Dedifferentiated amniotic fluid mesenchymal stem cell (primary cell): Measurements from ENCODE around the gene ITGA1.
"Not testable (repeated sequence)": the region's sequence is repeated elsewhere in the genome, so short reads cannot be mapped to it uniquely, and the experiment has no call there.

ENCODE experiments used
- DNase-seq: peaks from one replicate; pipeline ENCODE4 v3.0.0-alpha.2; 2016; ENCODE audit errors: extremely low spot score

Gene ITGA1

DNA sequence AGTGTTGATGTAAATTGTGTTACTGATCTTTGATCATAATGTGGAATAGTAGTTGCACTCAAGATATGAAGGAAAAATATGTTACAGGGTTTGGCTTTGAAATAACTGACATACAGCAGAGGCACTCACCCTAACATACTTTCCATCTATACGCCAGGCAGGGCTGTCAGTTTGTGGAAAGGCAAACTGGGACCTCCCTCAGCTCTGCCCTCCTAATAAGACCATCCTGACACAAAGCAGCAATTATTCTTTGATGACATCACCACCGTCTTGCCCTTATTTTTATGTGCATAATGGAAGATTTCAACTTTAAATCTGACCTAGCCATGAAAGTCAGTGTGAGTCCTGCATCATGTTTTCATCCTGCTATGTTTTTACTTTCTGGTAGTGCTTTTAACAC lies 42.9 kb downstream of the ITGA1 start:
- no peak for DNase-seq

DNA sequence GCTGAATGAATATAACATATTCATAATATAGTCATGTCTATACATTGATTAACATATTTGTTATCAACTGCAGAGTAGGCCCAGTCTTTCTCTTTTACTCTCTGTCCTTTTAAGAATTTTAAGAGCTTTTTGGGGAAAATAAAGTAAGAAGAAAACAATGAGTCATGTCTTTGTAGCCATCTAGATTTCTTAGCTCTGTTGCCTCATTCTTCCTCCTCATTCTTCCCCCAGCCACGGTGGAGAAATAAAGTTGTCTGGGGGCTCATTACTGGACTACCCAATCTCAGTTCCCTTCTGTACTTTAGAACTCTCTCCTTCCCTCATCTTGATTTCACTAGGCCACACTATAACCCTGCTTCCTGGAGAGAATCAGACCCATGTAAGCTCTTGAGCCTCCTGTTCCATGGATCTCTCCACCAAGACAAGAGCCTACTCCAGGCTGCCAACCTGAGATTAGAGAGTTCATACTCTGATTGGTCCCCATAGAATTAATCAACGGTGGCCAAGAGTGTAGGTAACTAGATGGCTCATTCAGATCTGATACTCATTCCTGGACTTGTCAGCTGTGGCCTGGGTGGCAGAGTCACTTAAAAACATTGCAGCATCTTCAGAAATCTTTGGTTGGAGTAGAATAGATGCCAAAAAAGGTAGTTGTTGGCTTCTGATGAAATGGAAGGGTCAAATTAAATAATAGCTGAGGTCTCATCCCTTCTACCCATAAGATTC lies 44.2 kb downstream of the ITGA1 start:
- DNase-seq: no peak

DNA sequence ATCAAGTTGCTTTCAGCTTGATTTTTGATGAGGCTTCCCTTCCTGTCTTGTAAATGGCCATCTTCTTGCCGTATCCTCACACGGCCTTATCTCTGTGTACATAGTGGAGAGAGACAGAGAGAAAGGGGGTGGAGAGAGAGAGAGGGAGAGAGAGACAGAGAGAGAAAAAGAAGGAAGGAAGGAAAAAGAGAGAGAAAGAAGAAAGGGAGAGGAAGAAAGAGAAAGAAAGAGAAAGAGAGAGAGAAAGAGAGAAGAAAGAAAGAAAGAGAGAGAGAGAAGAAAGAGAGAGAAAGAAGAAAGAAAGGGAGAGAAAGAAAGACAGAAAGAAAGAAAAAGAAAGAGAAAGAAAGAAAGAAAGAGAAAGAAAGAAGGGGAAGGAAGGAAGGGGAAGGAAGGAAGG lies 46.6 kb downstream of the ITGA1 start:
- DNase-seq: no peak

DNA sequence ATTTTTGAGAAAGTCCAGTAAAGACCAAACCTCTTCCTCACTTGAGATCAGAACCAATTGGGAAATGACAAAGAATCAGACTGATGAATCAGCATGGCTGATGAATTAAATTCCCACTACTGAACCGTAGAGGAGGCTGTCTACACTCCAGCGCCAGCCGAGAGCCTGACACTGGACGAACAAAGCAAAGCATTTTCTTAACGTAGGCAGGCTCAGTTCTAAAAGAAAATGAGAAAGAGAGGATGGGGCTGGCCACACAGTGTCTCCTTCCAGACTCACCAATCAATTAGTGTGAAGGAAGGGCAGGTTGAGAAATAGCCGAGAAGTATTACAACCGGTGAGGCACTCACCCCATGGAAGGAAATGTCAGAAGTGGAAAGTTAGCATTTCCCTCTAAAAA lies 49.4 kb downstream of the ITGA1 start:
- DNase-seq: no peak

DNA sequence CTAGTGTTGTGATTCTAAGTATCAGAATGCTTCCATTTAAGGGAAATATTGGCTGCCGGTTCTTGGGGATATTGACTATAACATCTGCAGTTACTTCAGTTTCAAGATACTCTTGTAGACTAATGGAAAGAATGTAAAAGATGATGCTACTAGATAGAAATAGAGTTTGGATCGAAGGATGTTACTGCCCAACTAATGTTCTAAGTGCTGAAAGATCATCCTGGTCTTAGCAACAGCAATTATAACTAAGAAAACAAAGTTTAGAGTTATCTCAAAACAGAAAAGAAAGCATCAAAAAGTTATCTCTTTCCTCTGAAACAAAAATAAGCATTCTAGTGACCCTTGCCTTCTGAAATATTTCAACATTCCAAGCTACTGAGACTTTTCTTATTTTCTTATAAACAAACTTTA lies 49.9 kb downstream of the ITGA1 start:
- no peak for DNase-seq

DNA sequence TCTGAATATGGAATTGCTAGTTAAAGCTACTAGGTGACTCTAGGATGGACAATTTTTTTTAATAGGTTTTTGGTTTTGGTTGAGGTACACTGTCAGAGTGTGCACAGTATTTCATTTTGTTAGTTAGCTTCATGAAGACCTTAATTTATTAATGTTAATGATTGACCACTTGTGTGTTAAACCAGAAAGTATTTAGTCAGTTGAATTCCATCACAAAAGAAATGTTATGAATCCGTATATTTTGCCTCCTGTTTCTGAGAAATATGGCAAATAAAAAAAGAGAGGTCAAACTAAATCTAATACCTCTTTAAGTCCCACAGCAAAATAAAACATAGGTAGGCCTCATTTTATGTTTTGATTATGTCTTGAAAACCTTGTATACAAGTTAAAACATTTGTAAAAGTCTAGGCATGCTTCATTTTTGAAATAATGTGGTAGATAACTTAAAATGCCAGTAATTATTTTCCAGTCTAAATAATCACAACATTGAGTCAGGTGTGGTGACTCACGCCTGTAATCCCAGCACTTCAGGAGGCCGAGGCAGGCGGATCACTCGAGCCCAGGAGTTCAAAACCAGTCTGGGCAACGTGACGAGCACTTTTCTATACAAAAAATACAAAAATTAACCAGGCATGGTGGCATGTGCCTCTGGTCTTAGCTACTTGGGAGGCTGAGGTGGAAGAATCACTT lies 50.8 kb downstream of the ITGA1 start:
- no peak for DNase-seq

DNA sequence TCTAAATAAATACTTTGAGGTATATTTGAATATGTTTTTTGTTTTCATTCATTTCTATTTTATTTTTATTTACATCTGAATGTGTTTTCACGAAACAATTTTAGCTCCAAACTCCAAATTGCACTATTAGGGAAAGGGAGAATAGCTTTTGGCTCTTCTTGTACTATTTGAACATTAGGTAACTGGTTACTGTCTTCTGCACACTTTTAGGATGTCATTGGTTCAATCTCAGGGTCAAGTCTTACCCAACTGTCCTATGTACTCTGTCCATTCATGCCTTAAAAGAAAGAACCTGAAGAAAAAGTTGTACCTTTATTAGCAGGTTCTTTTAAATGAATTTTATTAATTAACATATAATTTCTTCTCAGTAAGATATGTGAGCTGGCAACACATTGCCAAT lies 51.6 kb downstream of the ITGA1 start:
- DNase-seq: no peak

DNA sequence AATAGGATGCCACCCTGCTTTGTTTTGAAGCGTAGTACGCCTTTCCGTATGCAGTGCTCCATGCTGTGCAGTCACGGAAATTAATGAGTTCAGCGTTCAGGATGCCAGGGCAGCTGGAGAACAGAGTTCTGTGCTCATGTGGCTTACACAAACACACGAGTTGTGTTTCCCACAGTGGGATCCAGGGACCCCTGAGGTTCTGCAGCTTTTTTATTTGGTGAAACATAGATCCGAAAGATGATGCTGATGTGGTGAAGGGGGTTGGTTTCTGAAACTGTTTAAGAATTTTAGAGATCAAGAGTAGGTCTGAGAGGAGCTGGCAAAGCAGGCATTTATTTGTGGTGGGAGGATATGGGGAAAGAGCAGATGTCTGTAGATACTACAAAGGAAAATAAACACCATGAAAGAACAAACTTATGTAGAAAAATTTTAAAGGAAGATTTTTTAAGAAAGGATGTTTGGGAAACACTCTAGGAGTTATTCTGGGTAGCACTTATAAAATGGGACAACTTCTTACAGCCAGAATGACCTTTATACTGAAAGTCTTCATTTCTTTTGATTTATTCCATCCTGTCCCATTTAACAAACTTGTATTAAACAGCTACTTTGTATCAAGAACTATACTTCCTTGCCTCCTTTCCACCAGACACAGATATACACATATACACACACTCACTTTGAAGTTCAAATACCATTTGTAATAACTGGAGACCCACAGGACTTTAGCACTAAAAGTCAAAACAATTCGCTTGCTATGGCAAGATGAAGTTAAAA lies 52.7 kb downstream of the ITGA1 start:
- peak; percentile 44 for DNase-seq

DNA sequence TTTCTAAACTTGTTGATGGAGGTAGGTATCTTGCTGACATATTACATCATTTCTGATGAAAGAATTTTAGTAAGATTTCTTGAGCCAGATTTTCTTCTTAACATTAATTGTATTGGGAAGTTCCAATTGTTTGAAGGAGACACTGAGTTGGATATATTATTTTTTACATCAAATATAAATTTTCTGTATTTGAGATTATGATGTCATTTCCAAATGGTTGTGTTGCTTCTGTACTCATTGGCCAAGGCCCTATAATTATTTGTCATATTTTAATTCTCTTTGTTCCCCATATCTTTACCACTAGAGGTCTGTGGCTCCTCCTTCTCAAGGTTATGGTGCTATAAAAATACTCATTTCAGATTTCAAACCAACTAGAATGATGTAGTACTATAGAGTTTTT lies 53.4 kb downstream of the ITGA1 start:
- DNase-seq: peak; percentile 43

DNA sequence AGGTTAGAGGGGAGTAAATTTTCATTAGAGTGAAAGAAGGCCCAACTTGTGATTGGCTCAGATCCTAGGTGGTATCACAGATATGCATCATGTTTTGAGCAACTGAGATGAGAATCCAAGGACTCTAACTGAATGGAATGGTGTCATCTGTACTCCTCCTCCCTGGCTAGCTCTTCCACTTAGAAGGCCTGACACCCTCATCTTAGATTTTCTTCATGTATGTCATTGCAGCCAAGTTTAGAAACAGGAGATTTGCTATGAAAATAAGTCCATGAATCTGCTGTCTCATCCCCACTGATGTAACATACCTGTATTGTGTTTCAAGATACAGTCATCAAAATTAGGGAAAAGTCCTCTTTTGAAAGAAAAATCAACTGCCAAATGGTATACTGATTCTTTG lies 54.4 kb downstream of the ITGA1 start:
- no peak for DNase-seq

DNA sequence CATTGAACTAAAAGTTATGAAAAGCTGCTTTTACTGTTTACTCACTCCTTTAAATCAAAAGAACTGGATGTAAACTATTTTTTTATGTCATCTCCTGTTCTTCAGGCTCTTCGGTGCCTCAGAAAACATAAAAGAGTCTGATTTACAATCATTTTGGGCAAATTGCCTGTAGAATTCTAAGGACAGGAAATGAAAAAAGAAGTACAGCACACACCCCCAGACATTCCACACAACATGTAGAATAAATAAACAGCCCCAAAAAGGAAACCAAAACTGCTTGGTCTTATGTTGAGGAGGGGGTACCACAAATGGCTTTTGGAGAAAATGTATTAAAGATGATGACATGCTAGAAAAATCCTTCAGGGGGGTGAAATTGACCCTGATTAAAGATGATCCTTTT lies 57.2 kb downstream of the ITGA1 start:
- peak; percentile 35 for DNase-seq

DNA sequence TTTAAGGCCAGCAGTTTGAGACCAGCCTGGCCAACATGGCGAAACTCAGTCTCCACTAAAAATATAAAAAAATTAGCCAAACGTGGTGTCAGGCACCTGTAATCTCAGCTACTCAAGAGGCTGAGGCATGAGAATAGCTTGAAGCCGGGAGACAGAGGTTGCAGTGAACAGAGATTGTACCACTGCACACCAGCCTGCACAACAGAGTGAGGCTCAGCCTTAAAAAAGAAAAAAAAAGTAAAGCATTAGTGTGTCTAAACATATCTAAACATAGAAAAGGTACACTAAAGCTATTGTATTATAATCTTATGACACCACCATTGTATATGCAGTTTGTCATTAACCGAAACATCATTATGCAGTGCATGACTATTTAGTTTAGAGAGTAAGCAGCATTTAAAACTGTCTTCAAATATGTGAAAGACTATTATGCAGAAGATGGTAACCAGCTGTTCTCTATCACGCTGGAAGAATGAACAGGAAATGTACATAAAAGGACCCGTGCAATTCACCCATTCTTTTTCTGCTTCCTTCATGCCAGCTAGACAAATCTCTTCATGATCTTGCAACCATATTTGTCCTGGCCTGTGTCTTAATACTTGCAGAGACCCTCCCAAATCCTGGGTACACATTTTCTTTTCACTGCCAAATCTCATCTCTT lies 58.6 kb downstream of the ITGA1 start:
- peak; percentile 51 for DNase-seq

DNA sequence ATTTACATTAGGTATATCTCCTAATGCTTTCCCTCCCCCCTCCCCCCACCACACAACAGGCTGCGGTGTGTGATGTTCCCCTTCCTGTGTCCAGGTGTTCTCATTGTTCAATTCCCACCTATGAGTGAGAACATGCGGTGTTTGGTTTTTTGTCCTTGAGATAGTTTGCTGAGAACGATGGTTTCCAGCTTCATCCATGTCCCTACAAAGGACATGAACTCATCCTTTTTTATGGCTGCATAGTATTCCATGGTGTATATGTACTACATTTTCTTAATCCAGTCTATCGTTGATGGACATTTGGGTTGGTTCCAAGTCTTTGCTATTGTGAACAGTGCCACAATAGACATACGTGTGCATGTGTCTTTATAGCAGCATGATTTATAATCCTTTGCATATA lies 61.0 kb downstream of the ITGA1 start:
- not testable (repeated sequence) for DNase-seq

DNA sequence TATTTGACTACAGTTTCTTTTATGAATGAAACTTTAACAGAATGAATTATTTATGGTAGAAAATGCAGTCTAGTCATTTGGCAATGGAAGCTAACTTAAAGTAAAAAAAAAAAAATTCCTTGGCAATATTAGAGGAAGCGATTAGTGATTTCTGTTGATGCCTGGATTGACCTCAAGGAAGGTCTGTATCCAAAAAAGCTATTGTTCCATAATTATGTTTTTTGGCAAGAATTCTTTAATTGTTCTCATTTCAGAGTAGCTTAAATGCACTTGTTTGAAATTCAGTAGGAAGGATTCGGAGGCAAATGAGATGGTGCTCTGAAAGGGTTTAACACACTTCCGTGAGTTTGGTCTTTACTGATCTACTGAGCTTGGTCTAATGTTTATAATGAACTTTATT lies 61.8 kb downstream of the ITGA1 start:
- DNase-seq: no peak

DNA sequence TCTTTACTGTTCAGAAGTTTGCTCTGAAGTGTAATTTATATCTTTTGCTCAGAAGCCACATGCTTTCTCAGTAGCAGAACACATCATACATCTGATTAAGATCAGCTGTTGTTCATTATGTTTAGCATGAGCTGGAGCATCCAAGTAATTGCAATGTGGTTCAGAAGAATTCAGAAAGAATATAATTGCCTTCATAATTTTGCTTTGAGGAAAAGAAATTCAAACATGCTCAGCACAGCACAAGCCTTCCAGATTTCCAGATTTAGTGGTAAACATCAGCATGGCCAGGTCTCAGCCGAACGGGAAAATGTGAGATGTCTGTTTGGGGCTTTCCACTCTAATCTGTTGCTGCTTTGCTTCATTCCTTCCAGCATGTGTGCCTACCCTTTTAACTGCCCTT lies 65.9 kb downstream of the ITGA1 start:
- DNase-seq: no peak

DNA sequence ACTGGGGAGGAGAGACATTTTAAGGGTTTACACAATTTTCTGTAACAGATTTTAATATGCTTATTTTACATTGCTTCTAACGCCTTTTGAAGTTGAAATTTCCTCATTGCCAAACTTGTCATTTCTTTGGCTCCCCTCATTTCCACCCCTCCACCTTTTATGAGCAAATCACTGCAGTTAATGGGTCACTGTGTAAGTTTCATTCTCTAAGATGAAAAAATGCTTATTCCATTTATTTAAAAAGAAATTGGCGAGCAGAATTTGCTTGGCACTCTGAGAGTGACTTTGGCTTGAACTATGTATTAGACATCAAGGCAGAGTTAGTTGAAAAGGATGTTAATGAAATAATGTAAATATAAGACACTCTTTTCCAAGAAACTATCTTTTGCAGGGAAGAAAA lies 66.6 kb downstream of the ITGA1 start:
- DNase-seq: no peak

DNA sequence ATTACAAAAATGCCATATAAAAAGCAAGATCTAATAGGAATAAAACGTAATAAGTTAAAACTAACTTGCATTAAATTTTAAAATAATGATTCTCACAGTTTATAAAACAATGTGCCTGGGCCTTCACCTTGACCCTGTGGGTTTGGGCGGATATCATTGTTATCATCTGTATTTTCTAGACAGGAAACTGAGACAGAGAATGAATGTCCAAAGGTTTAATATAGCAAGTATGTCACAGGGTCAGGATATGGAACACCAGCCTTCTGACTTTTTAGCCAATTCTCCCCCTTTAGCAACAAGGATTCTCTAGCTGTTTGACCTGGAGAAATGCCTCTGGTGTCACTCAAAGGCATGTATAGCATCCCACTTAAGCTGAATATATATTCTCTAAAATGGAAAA lies 67.2 kb downstream of the ITGA1 start:
- no peak for DNase-seq

DNA sequence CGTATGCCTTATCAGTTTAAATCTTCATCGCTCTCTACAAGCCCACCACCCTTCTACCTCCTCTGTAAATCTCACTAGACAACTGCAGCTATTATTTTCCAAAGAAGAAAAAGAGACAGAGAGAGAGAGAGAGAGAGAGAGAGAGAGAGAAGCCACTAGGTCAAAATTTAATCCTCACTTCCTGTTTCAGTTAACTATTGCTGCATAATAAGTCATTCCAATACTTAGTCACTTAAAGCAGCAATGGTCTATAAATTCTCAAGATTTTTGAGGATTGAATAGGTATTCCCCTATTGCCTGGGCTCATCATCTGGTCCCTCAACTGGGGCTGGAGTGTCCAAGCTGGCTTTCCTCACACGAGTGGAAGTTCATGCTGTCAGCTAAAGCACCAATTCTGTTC lies 68.8 kb downstream of the ITGA1 start:
- no peak for DNase-seq

DNA sequence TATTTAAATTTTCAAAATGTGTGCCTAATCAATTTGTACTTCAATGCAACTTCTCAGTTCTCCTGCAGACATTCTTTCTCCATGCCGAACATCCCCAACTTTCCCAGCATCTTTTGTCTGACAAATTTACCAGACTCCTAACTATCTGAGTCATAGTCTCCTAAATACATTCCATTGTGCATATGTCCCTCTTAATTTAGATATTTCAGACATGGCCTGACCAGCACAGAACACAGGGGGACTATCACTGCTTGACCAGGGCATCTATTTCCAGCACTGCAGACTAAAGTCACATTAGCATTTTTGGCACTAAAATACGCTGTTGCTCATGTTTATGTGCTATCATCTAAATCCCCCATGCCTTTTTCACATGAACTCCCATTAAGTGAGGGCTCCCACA lies 71.9 kb downstream of the ITGA1 start:
- DNase-seq: peak; percentile 75

DNA sequence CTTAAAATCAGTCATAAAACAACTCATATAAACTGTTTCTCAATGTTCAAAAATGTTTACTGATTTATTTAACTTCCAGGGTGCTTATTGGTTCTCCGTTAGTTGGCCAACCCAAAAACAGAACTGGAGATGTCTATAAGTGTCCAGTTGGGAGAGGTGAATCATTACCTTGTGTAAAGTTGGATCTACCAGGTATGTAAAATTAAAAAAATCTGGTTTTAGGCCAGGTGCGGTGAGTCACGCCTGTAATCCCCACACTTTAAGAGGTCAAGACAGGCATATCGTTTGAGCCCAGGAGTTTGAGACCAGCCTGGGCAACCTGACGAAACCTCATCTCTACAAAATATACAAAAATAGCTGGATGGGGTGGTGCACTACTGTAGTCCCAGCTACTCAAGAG lies 73.7 kb downstream of the ITGA1 start:
- DNase-seq: no peak

DNA sequence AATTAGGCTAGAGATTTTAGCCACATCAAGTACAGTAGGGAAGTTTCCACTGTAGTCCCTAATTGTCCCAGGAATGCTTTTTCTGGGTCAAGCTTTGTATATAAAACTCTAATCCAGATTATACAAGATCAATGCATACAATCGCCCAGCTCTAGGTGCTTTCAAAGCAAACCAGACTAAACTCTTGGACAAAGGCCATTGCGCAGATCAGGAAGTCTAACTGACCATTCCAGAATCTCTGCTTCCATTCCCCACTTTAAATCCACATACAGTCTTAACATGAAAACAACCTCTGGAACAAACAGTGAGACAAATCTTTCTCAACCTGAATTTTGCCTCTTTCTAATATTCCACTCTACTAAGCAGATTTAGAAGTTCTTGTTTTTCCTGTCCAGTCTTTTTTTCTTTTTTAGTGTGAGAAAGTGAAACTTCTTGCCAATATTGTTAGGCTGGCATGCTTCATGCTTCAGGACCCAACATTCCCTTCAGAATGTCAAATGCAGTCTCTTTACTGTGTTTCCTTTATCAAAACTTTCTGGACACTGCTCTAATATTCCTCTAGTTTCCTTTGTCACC lies 76.1 kb downstream of the ITGA1 start:
- DNase-seq: no peak

DNA sequence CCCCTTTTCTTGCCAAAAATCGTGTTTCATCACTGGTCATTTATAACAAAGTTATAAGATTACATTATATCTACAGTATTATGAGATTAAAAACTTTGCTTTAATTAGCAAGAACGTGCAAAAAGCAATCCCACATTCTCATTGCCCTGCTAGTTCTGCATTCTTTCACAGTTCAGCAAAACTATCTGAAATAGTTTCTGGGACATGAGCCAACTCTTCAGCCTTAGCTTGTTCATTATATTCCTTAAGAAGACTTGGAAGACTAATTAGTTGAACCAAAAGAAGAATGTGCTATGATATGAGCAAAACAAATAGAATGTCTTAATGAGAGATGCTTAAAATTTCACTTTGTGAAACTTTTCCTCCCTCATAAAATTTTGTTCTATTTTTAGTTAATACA lies 76.7 kb downstream of the ITGA1 start:
- peak; percentile 63 for DNase-seq
